IMR-90 (cell line): ENCODE data around the gene FAM204A. TPM values are rescaled to one million over a fixed set of nuclear protein-coding genes. Genes with fewer than 3 reads are reported as not detected.

Experiments
- ATAC-seq: fragments of 200-7000 bp; cut with Tn5 transposase; 2 replicates; pipeline ENCODE4 v1.9.1; 2020; ENCODE audit warnings: low read depth, mild to moderate bottlenecking, moderate library complexity
- BruUV-seq: library from RNA; stranded (reverse); fragments of 400-500 nt; replicated peaks from 2 replicates; lab custom pipeline; 2021; lab: Mats Ljungman, UMichigan
- CTCF ChIA-PET: fragments of 300-600 bp; formaldehyde crosslinking; extraction: SDS; loops from one replicate; lab custom pipeline; 2021; ENCODE audit warnings: antibody characterized with exemption; lab: Yijun Ruan, JAX
- POLR2A ChIA-PET: fragments of 300-600 bp; sonication (Branson Sonifier 250); formaldehyde crosslinking; loops from one replicate; lab custom pipeline; 2022; ENCODE audit warnings: antibody characterized with exemption; ENCODE audit not compliant: unreplicated experiment; lab: Charles Lee
- DNase-seq: peaks from one replicate; pipeline ENCODE4 v3.0.0; 2013
- H2AFZ ChIP-seq: replicated peaks from 2 replicates; pipeline ENCODE3; 2013; ENCODE audit warnings: low read length, mild to moderate bottlenecking; ENCODE audit not compliant: poor library complexity
- H2AK5ac ChIP-seq: 2 replicates; pipeline ENCODE4 v1.6.1; 2013; ENCODE audit warnings: low read depth, low read length, inconsistent platforms
- H2AK9ac ChIP-seq: replicated peaks from 2 replicates; pipeline ENCODE3; 2013; ENCODE audit warnings: mild to moderate bottlenecking, low read depth, low read length, moderate library complexity; ENCODE audit not compliant: poor library complexity
- H2BK120ac ChIP-seq: 2 replicates; pipeline ENCODE4 v1.6.1; 2013; ENCODE audit warnings: low read depth, low read length, inconsistent platforms
- H2BK15ac ChIP-seq: 3 replicates; pipeline ENCODE4 v1.6.1; 2013; ENCODE audit warnings: low read depth, low read length, inconsistent platforms
- H2BK20ac ChIP-seq: 2 replicates; pipeline ENCODE4 v1.6.1; 2013; ENCODE audit warnings: low read depth, mild to moderate bottlenecking, inconsistent platforms, low read length, moderate library complexity
- H2BK5ac ChIP-seq: 2 replicates; pipeline ENCODE4 v1.6.1; 2013; ENCODE audit warnings: mild to moderate bottlenecking, low read depth, low read length, inconsistent platforms; ENCODE audit not compliant: poor library complexity, severe bottlenecking
- H3K14ac ChIP-seq: replicated peaks from 2 replicates; pipeline ENCODE4 v1.6.1; 2013; ENCODE audit warnings: low read depth, low read length, inconsistent platforms
- H3K18ac ChIP-seq: 2 replicates; pipeline ENCODE4 v1.6.1; 2013; ENCODE audit warnings: low read depth, low read length, control low read depth
- H3K23ac ChIP-seq: 2 replicates; pipeline ENCODE4 v1.6.1; 2013; ENCODE audit warnings: low read depth, low read length, inconsistent platforms
- H3K27ac ChIP-seq: 2 replicates; pipeline ENCODE4 v1.5.1; 2013; ENCODE audit warnings: mild to moderate bottlenecking, control low read depth, low read length; ENCODE audit not compliant: insufficient read depth
- H3K27me3 ChIP-seq: 2 replicates; pipeline ENCODE4 v1.6.1; 2013; ENCODE audit warnings: low read length; ENCODE audit not compliant: control insufficient read depth, insufficient read depth
- H3K36me3 ChIP-seq: 2 replicates; pipeline ENCODE4 v1.6.1; 2013; ENCODE audit warnings: low read length, mixed read lengths; ENCODE audit not compliant: control insufficient read depth, insufficient read depth
- H3K4ac ChIP-seq: 2 replicates; pipeline ENCODE4 v1.6.1; 2013; ENCODE audit warnings: low read depth, low read length, inconsistent platforms
- H3K4me1 ChIP-seq: 2 replicates; pipeline ENCODE4 v1.6.1; 2013; ENCODE audit warnings: low read length, mixed read lengths; ENCODE audit not compliant: control insufficient read depth, insufficient read depth
- H3K4me2 ChIP-seq: 2 replicates; pipeline ENCODE4 v1.6.1; 2013; ENCODE audit warnings: low read depth, mild to moderate bottlenecking, control low read depth, low read length, moderate library complexity
- H3K4me3 ChIP-seq: 2 replicates; pipeline ENCODE4 v1.5.1; 2013; ENCODE audit warnings: low read depth, mild to moderate bottlenecking, control low read depth, low read length, moderate library complexity; ENCODE audit not compliant: insufficient read depth
- H3K56ac ChIP-seq: 2 replicates; pipeline ENCODE4 v1.6.1; 2013; ENCODE audit warnings: low read length, inconsistent platforms; ENCODE audit not compliant: insufficient read depth; ENCODE audit errors: extremely low read depth
- H3K79me1 ChIP-seq, 2 experiments: 2 replicates each; pipeline ENCODE4 v1.6.1; 2013; ENCODE audit warnings: low read length in 2 of 2, inconsistent platforms in 1 of 2, low read depth in 1 of 2
- H3K9ac ChIP-seq: 2 replicates; pipeline ENCODE4 v1.6.1; 2013; ENCODE audit warnings: low read depth, low read length, control low read depth
- H3K9me1 ChIP-seq: 2 replicates; pipeline ENCODE4 v1.6.1; 2013; ENCODE audit warnings: low read length, inconsistent platforms; ENCODE audit not compliant: insufficient read depth
- H3K9me3 ChIP-seq: 2 replicates; pipeline ENCODE4 v1.6.1; 2013; ENCODE audit warnings: low read length; ENCODE audit not compliant: control insufficient read depth, insufficient read depth
- H4K20me1 ChIP-seq: 2 replicates; pipeline ENCODE4 v1.6.1; 2013; ENCODE audit warnings: low read length, inconsistent platforms; ENCODE audit not compliant: insufficient read depth
- H4K5ac ChIP-seq: 2 replicates; pipeline ENCODE4 v1.6.1; 2013; ENCODE audit warnings: mild to moderate bottlenecking, low read depth, low read length, control low read depth
- H4K8ac ChIP-seq, 2 experiments: 2 replicates each; pipeline ENCODE4 v1.6.1; 2013; ENCODE audit warnings: low read depth in 2 of 2, low read length in 2 of 2, control low read depth in 1 of 2, inconsistent platforms in 1 of 2
- H4K91ac ChIP-seq: 2 replicates; pipeline ENCODE4 v1.6.1; 2013; ENCODE audit warnings: low read depth, low read length, inconsistent platforms; ENCODE audit not compliant: insufficient read depth
- BHLHE40 ChIP-seq: fragments of 150-350 bp; IDR thresholded peaks from 2 replicates; pipeline ENCODE4 v1.6.1; 2016; ENCODE audit warnings: mild to moderate bottlenecking, low read depth, low read length
- CEBPB ChIP-seq: IDR thresholded peaks from 2 replicates; pipeline ENCODE4 v1.6.1; 2012; ENCODE audit warnings: low read depth, low read length, improper control_type of control experiment
- CHD1 ChIP-seq: IDR thresholded peaks from 2 replicates; pipeline ENCODE4 v1.6.1; 2012; ENCODE audit warnings: low read depth, low read length, improper control_type of control experiment
- ELK1 ChIP-seq: fragments of 150-350 bp; IDR thresholded peaks from 2 replicates; pipeline ENCODE4 v1.6.1; 2016; ENCODE audit warnings: low read depth, mild to moderate bottlenecking, low read length, moderate library complexity, borderline replicate concordance
- FOS ChIP-seq: fragments of 150-350 bp; IDR thresholded peaks from 2 replicates; pipeline ENCODE4 v1.6.1; 2016; ENCODE audit warnings: low read depth, low read length
- MAFK ChIP-seq: IDR thresholded peaks from 2 replicates; pipeline ENCODE4 v1.6.1; 2012; ENCODE audit warnings: low read depth, low read length, improper control_type of control experiment
- MAZ ChIP-seq: IDR thresholded peaks from 2 replicates; pipeline ENCODE4 v1.6.1; 2012; ENCODE audit warnings: low read depth, mild to moderate bottlenecking, low read length, improper control_type of control experiment, moderate library complexity, borderline replicate concordance
- MXI1 ChIP-seq: IDR thresholded peaks from 2 replicates; pipeline ENCODE4 v1.6.1; 2012; ENCODE audit warnings: low read depth, mild to moderate bottlenecking, low read length, moderate library complexity, borderline replicate concordance
- NFE2L2 ChIP-seq: fragments of 150-350 bp; IDR thresholded peaks from 2 replicates; pipeline ENCODE4 v1.6.1; 2016; ENCODE audit warnings: low read depth, mild to moderate bottlenecking, low read length
- POLR2A ChIP-seq: IDR thresholded peaks from 2 replicates; pipeline ENCODE4 v1.6.1; 2012; ENCODE audit warnings: mild to moderate bottlenecking, low read depth, low read length
- RAD21 ChIP-seq: IDR thresholded peaks from 2 replicates; pipeline ENCODE4 v1.6.1; 2012; ENCODE audit warnings: low read length, improper control_type of control experiment
- RCOR1 ChIP-seq: IDR thresholded peaks from 2 replicates; pipeline ENCODE4 v1.6.1; 2012; ENCODE audit warnings: mild to moderate bottlenecking, low read length, improper control_type of control experiment; ENCODE audit not compliant: insufficient replicate concordance
- RFX5 ChIP-seq: IDR thresholded peaks from 2 replicates; pipeline ENCODE4 v1.8.0; 2012; ENCODE audit warnings: low read depth, mild to moderate bottlenecking, low read length, moderate library complexity
- SMC3 ChIP-seq: fragments of 150-350 bp; IDR thresholded peaks from 2 replicates; pipeline ENCODE4 v1.6.1; 2016; ENCODE audit warnings: low read depth, mild to moderate bottlenecking, antibody characterized with exemption, low read length, moderate library complexity
- USF2 ChIP-seq: fragments of 150-350 bp; IDR thresholded peaks from 2 replicates; pipeline ENCODE4 v1.6.1; 2017; ENCODE audit warnings: mild to moderate bottlenecking, antibody characterized with exemption, low read length, low read depth
- WGBS, 2 experiments: methylation state at CpG; one replicate each; pipeline versions ENCODE4 v1.1.5 to v1.1.7; 2013; ENCODE audit warnings: missing lambda C conversion rate in 2 of 2; ENCODE audit not compliant: insufficient read length in 1 of 2; ENCODE audit errors: extremely low coverage in 2 of 2; 5-methylcytosine and 5-hydroxymethylcytosine counted together
- dilution Hi-C: fragments of 300-500 bp; cut with HindIII; formaldehyde crosslinking; loops from one replicate; pipeline ENCODE4 v1.14.3; 2018; ENCODE audit warnings: low sequenced_read_pairs; ENCODE audit not compliant: unreplicated experiment
- in situ Hi-C: fragments of 300-500 bp; cut with MboI; formaldehyde crosslinking; loops from 3 replicates; pipeline ENCODE4 v1.14.3; 2019; ENCODE audit warnings: low sequenced_read_pairs, inconsistent platforms, mixed read lengths
- intact Hi-C: fragments of 100-400 bp; cut with micrococcal nuclease; formaldehyde crosslinking; loops from 2 replicates; pipeline ENCODE4 v1.10.0; 2022
- polyA plus RNA-seq, 3 experiments: library from polyadenylated mRNA; depleted of rRNA; stranded (reverse); fragments of >200 nt; gene quantifications; 2 replicates each; pipeline ENCODE4 v1.2.3, GENCODE V29; 2012; ENCODE audit warnings: low replicate concordance in 1 of 3
- total RNA-seq: library from RNA; depleted of rRNA; stranded (reverse); fragments of >200 nt; gene quantifications from 2 replicates; pipeline ENCODE4 v1.2.3, GENCODE V29; 2012
- TF ChIP-seq, protein P1 (sequence below): conservative IDR thresholded peaks from 2 replicates; pipeline ENCODE4 v1.5.1; 2012; ENCODE audit warnings: mild to moderate bottlenecking, low read depth, low read length, improper control_type of control experiment

FAM204A gene
- total and polyA plus RNA-seq, 2 of the 4 experiments (the other 2 are of a cell fraction) = 23.6 to 54.3 TPM

DNA sequence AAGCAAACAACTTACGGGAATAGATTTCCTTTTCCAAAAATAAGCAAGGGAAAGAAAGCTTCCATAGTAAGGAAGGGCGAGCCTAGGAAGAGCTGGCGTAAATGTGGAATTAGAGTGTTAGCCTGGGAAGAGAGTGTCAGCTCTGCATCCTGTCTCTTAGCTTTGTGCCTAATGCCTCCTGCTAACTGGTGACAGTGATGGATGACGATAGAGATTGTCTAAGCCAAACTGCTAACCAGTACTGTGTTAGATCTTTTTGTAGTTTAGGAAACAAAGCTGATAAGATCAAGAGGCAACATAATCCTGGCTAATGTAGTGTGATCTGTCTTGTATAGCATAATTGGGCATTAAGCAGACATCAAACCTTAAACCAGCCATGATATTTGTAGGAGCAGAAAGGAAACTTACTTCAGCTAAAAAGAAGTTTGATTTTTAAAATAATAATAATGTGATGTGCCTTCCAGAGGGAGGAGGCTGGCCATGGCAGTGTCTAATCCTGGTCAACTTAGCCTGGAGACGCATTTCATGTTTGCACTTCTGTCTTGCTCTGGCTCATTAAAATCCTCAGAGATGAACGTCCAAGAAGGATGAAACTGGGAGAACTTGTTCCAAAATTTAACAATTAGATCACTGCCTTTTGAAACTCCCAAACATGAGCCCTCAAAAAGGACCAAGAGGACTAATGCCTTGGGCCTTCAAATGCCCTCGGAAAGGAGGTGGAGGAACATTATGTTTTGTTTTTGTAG lies 85.1 kb downstream of the FAM204A start:
- H3K4me3 ChIP-seq = no peak overlapping the region
- 0 out of 2 replicates have a peak, but pooled peaks cover 2% of the 10 kb centered on the region for H3K27me3 ChIP-seq
- dilution Hi-C loops (no loop called here), intact Hi-C loops (no loop called here), in situ Hi-C loops (no loop called here)
- ChIA-PET CTCF (no interaction called here), POLR2A (no interaction called here)
- H4K20me1 ChIP-seq = no peaks in the 10 kb centered on the region
- H2BK20ac ChIP-seq = no peak overlapping the region
- H3K18ac ChIP-seq = no peak overlapping the region
- no peak for DNase-seq
- H2BK5ac ChIP-seq = no peak overlapping the region
- H4K91ac ChIP-seq = no peak overlapping the region
- no peak for TF ChIP-seq RAD21
- no peak for TF ChIP-seq CEBPB
- no peak for TF ChIP-seq ELK1
- TF ChIP-seq, protein P1, sequence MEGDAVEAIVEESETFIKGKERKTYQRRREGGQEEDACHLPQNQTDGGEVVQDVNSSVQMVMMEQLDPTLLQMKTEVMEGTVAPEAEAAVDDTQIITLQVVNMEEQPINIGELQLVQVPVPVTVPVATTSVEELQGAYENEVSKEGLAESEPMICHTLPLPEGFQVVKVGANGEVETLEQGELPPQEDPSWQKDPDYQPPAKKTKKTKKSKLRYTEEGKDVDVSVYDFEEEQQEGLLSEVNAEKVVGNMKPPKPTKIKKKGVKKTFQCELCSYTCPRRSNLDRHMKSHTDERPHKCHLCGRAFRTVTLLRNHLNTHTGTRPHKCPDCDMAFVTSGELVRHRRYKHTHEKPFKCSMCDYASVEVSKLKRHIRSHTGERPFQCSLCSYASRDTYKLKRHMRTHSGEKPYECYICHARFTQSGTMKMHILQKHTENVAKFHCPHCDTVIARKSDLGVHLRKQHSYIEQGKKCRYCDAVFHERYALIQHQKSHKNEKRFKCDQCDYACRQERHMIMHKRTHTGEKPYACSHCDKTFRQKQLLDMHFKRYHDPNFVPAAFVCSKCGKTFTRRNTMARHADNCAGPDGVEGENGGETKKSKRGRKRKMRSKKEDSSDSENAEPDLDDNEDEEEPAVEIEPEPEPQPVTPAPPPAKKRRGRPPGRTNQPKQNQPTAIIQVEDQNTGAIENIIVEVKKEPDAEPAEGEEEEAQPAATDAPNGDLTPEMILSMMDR = no peak
- TF ChIP-seq POLR2A = no peak
- no peak for TF ChIP-seq MAZ
- TF ChIP-seq BHLHE40 = no peak
- TF ChIP-seq USF2 = no peak
- TF ChIP-seq MAFK = no peak
- no peak for TF ChIP-seq MXI1
- no peak for TF ChIP-seq FOS
- no peak for TF ChIP-seq SMC3
- no peak for TF ChIP-seq CHD1
- TF ChIP-seq NFE2L2 = no peak
- no peak for TF ChIP-seq RFX5
- TF ChIP-seq RCOR1 = no peak
- no peak overlapping the region for H3K56ac ChIP-seq
- no peak overlapping the region for H3K4me2 ChIP-seq
- H3K79me1 ChIP-seq = no peaks in the 10 kb centered on the region
- H4K8ac ChIP-seq = no peak overlapping the region
- no peak overlapping the region for H3K23ac ChIP-seq
- 11% methylated on average over 3 of the region's 7 CpGs; no CpG with 5 or more reads in 1 of the 2 experiments for WGBS, 2 experiments
- no peak for ATAC-seq
- no peak overlapping the region for H2AK5ac ChIP-seq
- no peak overlapping the region for H4K5ac ChIP-seq
- BruUV-seq = no TSS peak
- H3K9me1 ChIP-seq = no peaks in the 10 kb centered on the region
- H3K9ac ChIP-seq = no peak overlapping the region
- H2AFZ ChIP-seq = no peak overlapping the region
- H2BK120ac ChIP-seq = no peak overlapping the region
- no peaks in the 10 kb centered on the region for H3K4me1 ChIP-seq
- H2AK9ac ChIP-seq = no peak overlapping the region
- H3K9me3 ChIP-seq = no peaks in the 10 kb centered on the region
- H3K27ac ChIP-seq = no peak overlapping the region
- H2BK15ac ChIP-seq = no peak overlapping the region
- H3K4ac ChIP-seq = no peak overlapping the region
- no peaks in the 10 kb centered on the region for H3K36me3 ChIP-seq
- H3K14ac ChIP-seq = no peak overlapping the region
